ENCODE data around the gene SCAF4.
"Not testable (repeated sequence)": the region's sequence is repeated elsewhere in the genome, so short reads cannot be mapped to it uniquely, and the experiment has no call there.

- TF ChIP-seq CTCF (IDR thresholded peaks at IDR 0.05; ENCODE audit: insufficient read depth, low read depth, low read length); EZH2 (IDR thresholded peaks at IDR 0.05; ENCODE audit: insufficient read depth, low read length): not testable (repeated sequence)
These were observed 80.4 kb downstream of the SCAF4 start for GRCh38 chr21:31651491-31651890.
